Progenitor cell of endocrine pancreas (in vitro differentiated cells): Measurements from ENCODE around the gene PRSS3. TPM values are rescaled to one million over a fixed set of nuclear protein-coding genes. Genes with fewer than 3 reads are reported as not detected.
"Not testable (repeated sequence)": the region's sequence is repeated elsewhere in the genome, so short reads cannot be mapped to it uniquely, and the experiment has no call there.

Experiments
- DNase-seq: peaks from one replicate; pipeline ENCODE4 v3.0.0; 2021; ENCODE audit warnings: low spot score; ENCODE audit not compliant: unreplicated experiment
- H3K27ac Mint-ChIP-seq: 2 replicates; pipeline ENCODE4 v1.8.0; 2021; ENCODE audit warnings: mild to moderate bottlenecking, moderate library complexity, mixed read lengths
- H3K27me3 Mint-ChIP-seq: 2 replicates; pipeline ENCODE4 v1.8.0; 2021; ENCODE audit warnings: mixed read lengths
- H3K36me3 Mint-ChIP-seq: 2 replicates; pipeline ENCODE4 v1.8.0; 2022; ENCODE audit warnings: mixed read lengths; ENCODE audit not compliant: insufficient read depth
- H3K4me1 Mint-ChIP-seq: 2 replicates; pipeline ENCODE4 v1.8.0; 2021; ENCODE audit warnings: low read depth, mixed read lengths
- H3K4me3 Mint-ChIP-seq: 2 replicates; pipeline ENCODE4 v1.8.0; 2021; ENCODE audit warnings: low read depth, mild to moderate bottlenecking, moderate library complexity, mixed read lengths
- H3K9me3 Mint-ChIP-seq: 2 replicates; pipeline ENCODE4 v1.8.0; 2021; ENCODE audit warnings: low read depth, mixed read lengths
- CTCF ChIP-seq: fragments of 200-600 bp; sonication (generic); IDR thresholded peaks from one replicate; pipeline ENCODE4 v1.5.0; 2021; ENCODE audit warnings: antibody characterized with exemption, mild to moderate bottlenecking; ENCODE audit not compliant: unreplicated experiment
- total RNA-seq: library from RNA; stranded (reverse); gene quantifications from 2 replicates; pipeline ENCODE4 v1.2.1, GENCODE V29; 2021

The PRSS3 gene
- total RNA-seq, 1 donor from 2014 or later, result not detected

- no peaks in the 10 kb centered on the region for H3K9me3 Mint-ChIP-seq
- peaks cover 1% of the 10 kb centered on the region for H3K4me1 Mint-ChIP-seq
- H3K27me3 Mint-ChIP-seq, result no peaks in the 10 kb centered on the region
- no peak for DNase-seq
- H3K4me3 Mint-ChIP-seq, result no peak overlapping the region
- no peak for TF ChIP-seq CTCF
- H3K36me3 Mint-ChIP-seq, result no peaks in the 10 kb centered on the region
- H3K27ac Mint-ChIP-seq, result no peak overlapping the region
Observed at GRCh38 chr9:33837138-33837537, 41.8 kb downstream of the PRSS3 start.

- H3K27me3 Mint-ChIP-seq, result no peaks in the 10 kb centered on the region
- H3K4me1 Mint-ChIP-seq, result peaks cover 1% of the 10 kb centered on the region
- H3K27ac Mint-ChIP-seq, result no peak overlapping the region
- no peak overlapping the region for H3K4me3 Mint-ChIP-seq
- H3K9me3 Mint-ChIP-seq, result no peaks in the 10 kb centered on the region
- TF ChIP-seq CTCF, result no peak
- H3K36me3 Mint-ChIP-seq, result peaks cover 2% of the 10 kb centered on the region
- DNase-seq, result no peak
Observed at GRCh38 chr9:33840381-33840780, 45.0 kb downstream of the PRSS3 start.

GRCh38 chr9:33843312-33843961 is 48.1 kb downstream of the PRSS3 start:
- H3K4me1 Mint-ChIP-seq, result peaks cover 7% of the 10 kb centered on the region
- no peak for TF ChIP-seq CTCF

GRCh38 chr9:33846231-33846630 is 50.9 kb downstream of the PRSS3 start:
- Mint-ChIP-seq H3K4me1 (peaks cover 25% of the 10 kb centered on the region), H3K36me3 (peaks cover 6% of the 10 kb centered on the region), H3K27ac (no peak overlapping the region), H3K27me3 (no peaks in the 10 kb centered on the region), H3K9me3 (no peaks in the 10 kb centered on the region), H3K4me3 (no peak overlapping the region)
- TF ChIP-seq CTCF, result no peak
- DNase-seq, result no peak

More at GRCh38 chr9:33843312-33843961, 48.1 kb downstream of the PRSS3 start:
- Mint-ChIP-seq H3K4me3 (no peak overlapping the region), H3K36me3 (peaks cover 6% of the 10 kb centered on the region), H3K9me3 (no peaks in the 10 kb centered on the region), H3K27me3 (no peaks in the 10 kb centered on the region), H3K27ac (peak overlapping the region; percentile 20)
- no peak for DNase-seq

GRCh38 chr9:33847894-33848205 is 52.5 kb downstream of the PRSS3 start:
- H3K36me3 Mint-ChIP-seq, H3K9me3 Mint-ChIP-seq, DNase-seq, H3K27ac Mint-ChIP-seq, H3K4me3 Mint-ChIP-seq, H3K27me3 Mint-ChIP-seq: not testable (repeated sequence)
- peaks cover 31% of the 10 kb centered on the region for H3K4me1 Mint-ChIP-seq

Other genes starting within 250 kb of the PRSS3 start
- gene UBE2R2, start 21.6 kb downstream of the PRSS3 start, total RNA-seq, result 72.0 and 72.8 TPM in 2 replicates